Endothelial cell (in vitro differentiated cells): ENCODE measurements around the gene VAV1. TPM values are rescaled to one million over a fixed set of nuclear protein-coding genes. Genes with fewer than 3 reads are reported as not detected.

Source experiments
- DNase-seq: peaks from one replicate; pipeline ENCODE4 v3.0.0; 2021; ENCODE audit warnings: low spot score
- H3K27ac Mint-ChIP-seq: one replicate; pipeline ENCODE4 v1.8.0; 2021; ENCODE audit warnings: mixed read lengths, inconsistent platforms; ENCODE audit not compliant: unreplicated experiment
- H3K27me3 Mint-ChIP-seq: one replicate; pipeline ENCODE4 v1.8.0; 2021; ENCODE audit warnings: mild to moderate bottlenecking, moderate library complexity, mixed read lengths, inconsistent platforms; ENCODE audit not compliant: unreplicated experiment
- H3K36me3 Mint-ChIP-seq: one replicate; pipeline ENCODE4 v1.8.0; 2021; ENCODE audit warnings: mild to moderate bottlenecking, low read depth, mixed read lengths, inconsistent platforms; ENCODE audit not compliant: unreplicated experiment
- H3K4me1 Mint-ChIP-seq: one replicate; pipeline ENCODE4 v1.8.0; 2021; ENCODE audit warnings: mild to moderate bottlenecking, mixed read lengths, inconsistent platforms; ENCODE audit not compliant: unreplicated experiment
- H3K4me3 Mint-ChIP-seq: one replicate; pipeline ENCODE4 v1.8.0; 2021; ENCODE audit warnings: mild to moderate bottlenecking, mixed read lengths, inconsistent platforms; ENCODE audit not compliant: unreplicated experiment
- H3K9me3 Mint-ChIP-seq: one replicate; pipeline ENCODE4 v1.8.0; 2021; ENCODE audit warnings: mixed read lengths, inconsistent platforms; ENCODE audit not compliant: unreplicated experiment
- total RNA-seq: library from RNA; stranded (reverse); fragmentation: NEBNext Ultra II Directional; extraction: Animal tissue kit (Norgen Biotek cat#: 25700); gene quantifications from one replicate; pipeline ENCODE4 v1.2.1, GENCODE V29; 2021; ENCODE audit not compliant: unreplicated experiment
- TF ChIP-seq, protein P1 (sequence below): fragments of 200-600 bp; sonication (generic); IDR thresholded peaks from one replicate; pipeline ENCODE4 v1.5.0; 2021; ENCODE audit warnings: antibody characterized with exemption; ENCODE audit not compliant: unreplicated experiment

VAV1 gene
- total RNA-seq, 1 donor from 2014 or later = not detected

DNA sequence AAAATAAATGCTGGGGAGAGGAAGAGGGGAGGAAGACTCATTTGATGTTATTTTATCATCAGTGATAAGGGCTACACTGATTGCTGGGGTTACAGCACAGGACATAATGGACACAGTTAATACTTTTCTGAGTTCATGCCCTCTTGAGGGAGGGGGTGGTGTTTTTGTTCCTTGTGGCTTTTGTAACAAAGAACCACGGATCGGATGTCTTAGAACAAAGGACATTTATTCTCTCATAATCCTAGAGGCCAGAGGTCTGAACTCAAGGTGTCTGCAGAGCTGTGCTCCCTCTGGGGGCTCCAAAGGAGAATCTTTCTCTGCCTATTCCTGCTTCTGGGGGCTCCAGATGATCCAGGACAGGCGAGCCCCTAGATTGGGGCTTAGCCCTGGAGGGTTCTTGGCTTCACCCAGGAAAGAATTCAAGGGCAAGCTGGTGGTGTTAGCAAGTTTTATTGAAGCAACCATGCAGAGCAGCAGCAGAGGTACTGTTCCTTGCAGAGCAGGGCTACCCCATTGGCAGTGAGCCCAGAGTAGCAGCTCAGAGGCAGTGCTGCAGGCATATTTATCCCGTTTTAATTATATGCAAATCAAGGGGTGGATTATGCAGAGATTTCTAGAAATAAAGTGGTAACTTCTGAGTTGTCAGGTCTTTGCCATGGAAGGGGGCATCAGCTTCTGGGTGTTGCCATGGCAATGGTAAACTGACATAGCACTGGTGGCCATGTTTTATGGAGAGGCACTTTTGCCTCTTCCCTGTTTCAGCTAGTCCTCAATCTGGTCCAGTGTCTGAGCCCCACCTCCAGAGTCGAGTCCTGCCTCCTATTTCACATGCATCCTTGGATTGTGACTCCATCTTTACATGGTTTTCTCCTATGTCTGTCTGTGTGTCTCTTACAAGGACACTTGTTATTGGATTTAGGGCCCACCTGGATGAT, 18.0 kb downstream of the VAV1 start:
- H3K36me3 Mint-ChIP-seq = peaks cover 15% of the 10 kb centered on the region
- H3K4me1 Mint-ChIP-seq = no peaks in the 10 kb centered on the region
- no peak overlapping the region for H3K4me3 Mint-ChIP-seq
- peaks cover 4% of the 10 kb centered on the region for H3K27me3 Mint-ChIP-seq
- TF ChIP-seq, protein P1, sequence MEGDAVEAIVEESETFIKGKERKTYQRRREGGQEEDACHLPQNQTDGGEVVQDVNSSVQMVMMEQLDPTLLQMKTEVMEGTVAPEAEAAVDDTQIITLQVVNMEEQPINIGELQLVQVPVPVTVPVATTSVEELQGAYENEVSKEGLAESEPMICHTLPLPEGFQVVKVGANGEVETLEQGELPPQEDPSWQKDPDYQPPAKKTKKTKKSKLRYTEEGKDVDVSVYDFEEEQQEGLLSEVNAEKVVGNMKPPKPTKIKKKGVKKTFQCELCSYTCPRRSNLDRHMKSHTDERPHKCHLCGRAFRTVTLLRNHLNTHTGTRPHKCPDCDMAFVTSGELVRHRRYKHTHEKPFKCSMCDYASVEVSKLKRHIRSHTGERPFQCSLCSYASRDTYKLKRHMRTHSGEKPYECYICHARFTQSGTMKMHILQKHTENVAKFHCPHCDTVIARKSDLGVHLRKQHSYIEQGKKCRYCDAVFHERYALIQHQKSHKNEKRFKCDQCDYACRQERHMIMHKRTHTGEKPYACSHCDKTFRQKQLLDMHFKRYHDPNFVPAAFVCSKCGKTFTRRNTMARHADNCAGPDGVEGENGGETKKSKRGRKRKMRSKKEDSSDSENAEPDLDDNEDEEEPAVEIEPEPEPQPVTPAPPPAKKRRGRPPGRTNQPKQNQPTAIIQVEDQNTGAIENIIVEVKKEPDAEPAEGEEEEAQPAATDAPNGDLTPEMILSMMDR = no peak
- DNase-seq = no peak
- H3K27ac Mint-ChIP-seq = no peak overlapping the region
- peaks cover 30% of the 10 kb centered on the region for H3K9me3 Mint-ChIP-seq

DNA sequence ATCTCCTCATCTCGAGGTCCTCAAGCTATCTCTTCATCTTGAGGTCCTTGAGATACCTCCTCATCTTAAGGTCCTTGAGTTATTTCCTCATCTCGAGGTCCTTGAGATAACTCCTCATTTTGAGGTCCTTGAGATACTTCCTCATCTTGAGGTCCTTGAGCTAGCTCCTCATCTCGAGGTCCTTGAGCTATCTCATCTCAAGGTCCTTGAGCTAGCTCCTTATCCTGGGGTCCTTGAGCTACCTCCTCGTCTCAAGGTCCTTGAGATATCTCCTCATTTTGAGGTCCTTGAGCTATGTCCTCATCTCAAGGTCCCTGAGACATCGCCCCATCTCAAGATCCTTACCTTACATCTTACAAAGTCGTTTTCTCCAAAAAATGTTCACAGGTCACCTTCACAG, 18.7 kb downstream of the VAV1 start:
- TF ChIP-seq, protein P1 = no peak
- DNase-seq = no peak
- peaks cover 2% of the 10 kb centered on the region for H3K27me3 Mint-ChIP-seq
- H3K4me3 Mint-ChIP-seq = no peak overlapping the region
- peaks cover 15% of the 10 kb centered on the region for H3K36me3 Mint-ChIP-seq
- H3K4me1 Mint-ChIP-seq = no peaks in the 10 kb centered on the region
- H3K27ac Mint-ChIP-seq = no peak overlapping the region
- H3K9me3 Mint-ChIP-seq = peaks cover 23% of the 10 kb centered on the region

DNA sequence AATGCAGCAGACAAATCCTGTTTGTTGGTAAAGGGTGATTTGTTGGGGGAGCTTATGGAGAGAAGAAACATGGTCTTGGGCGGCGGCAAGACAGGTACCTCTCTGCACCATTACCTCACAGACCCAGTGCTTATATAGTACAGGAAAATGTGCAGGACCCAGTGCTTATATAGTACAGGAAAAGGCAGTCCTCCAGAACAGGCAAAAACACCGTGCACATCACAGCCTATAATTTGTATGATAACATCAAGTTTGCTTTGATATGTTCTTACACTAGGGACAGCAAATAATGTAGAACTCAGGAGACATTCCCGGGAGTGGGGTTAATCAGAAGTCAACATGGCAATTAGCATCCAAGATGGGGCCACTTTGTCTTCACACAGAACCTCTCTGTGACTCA, 20.9 kb downstream of the VAV1 start:
- no peak for DNase-seq
- peaks cover 32% of the 10 kb centered on the region for H3K9me3 Mint-ChIP-seq
- no peak overlapping the region for H3K4me3 Mint-ChIP-seq

DNA sequence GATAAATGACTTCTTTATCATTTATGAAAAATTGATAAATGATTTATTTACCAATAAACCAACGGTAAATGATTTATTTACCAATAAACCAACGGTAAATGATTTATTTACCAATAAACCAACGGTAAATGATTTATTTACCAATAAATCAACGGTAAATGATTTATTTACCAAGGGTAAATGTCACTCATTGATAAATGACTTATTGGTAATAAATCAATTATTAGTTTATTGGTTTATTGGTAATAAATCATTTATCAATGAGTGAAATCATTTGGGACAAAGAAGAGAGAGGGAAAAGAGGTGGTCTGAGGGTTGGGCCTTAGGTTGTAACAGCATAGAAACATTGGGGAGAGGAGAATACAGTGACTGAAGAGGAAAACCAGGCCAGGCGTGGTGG, 21.5 kb downstream of the VAV1 start:
- no peak for DNase-seq
- Mint-ChIP-seq H3K36me3 (peaks cover 20% of the 10 kb centered on the region), H3K27me3 (peaks cover 2% of the 10 kb centered on the region), H3K4me1 (no peaks in the 10 kb centered on the region), H3K4me3 (no peak overlapping the region), H3K27ac (no peak overlapping the region), H3K9me3 (peaks cover 32% of the 10 kb centered on the region)
- TF ChIP-seq, protein P1 = no peak

More for the DNA sequence above, 20.9 kb downstream of the VAV1 start:
- Mint-ChIP-seq H3K36me3 (peaks cover 20% of the 10 kb centered on the region), H3K27ac (no peak overlapping the region), H3K27me3 (peaks cover 2% of the 10 kb centered on the region), H3K4me1 (no peaks in the 10 kb centered on the region)
- TF ChIP-seq, protein P1 = no peak

DNA sequence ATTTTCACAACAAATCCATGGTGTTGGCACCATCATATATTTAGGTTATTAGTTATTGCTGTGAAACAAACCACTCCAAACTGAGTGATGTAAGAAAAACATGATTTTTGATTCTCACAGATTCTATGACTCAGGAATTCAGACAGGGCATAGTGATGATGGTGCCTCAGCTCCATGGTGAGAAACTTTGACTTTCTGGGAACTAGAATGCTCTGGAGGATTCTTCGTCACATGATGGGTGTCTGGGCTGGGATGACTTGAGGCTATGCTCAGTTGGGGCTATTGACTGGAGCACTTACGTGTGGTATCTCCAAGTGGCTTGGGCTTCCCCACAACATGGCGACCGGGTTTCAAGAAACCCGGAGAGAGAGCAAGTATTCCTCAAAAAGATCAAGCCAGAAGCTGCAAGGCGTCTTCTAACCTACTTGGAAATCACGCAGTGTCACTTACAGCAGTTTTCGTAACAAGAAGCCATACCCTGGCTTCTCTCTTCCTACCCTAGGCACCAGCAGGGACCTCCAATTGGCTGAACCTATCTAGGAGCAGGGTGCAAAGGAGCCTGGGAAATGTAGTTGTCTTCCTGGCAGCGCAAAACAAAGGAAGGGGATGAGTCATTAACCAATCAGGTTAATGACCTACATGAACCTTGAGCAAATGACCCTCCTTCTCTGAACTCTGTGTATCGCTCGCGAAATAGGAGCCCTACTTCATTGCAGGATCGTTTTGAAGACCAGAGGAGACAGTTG, 22.4 kb downstream of the VAV1 start:
- Mint-ChIP-seq H3K4me3 (no peak overlapping the region), H3K9me3 (peaks cover 32% of the 10 kb centered on the region), H3K4me1 (no peaks in the 10 kb centered on the region), H3K27me3 (peaks cover 2% of the 10 kb centered on the region), H3K27ac (no peak overlapping the region), H3K36me3 (peaks cover 20% of the 10 kb centered on the region)
- TF ChIP-seq, protein P1 = no peak
- DNase-seq = no peak
